Hepatocyte (in vitro differentiated cells): ENCODE data around the gene SRMS.

ENCODE experiments used
- CTCF ChIP-seq: fragments of 200-600 bp; sonication (generic); IDR thresholded peaks from 2 replicates; pipeline ENCODE4 v1.5.1; 2016; ENCODE audit warnings: antibody characterized with exemption, mild to moderate bottlenecking; ENCODE audit not compliant: poor library complexity
- EZH2phosphoT487 ChIP-seq: fragments of 200-600 bp; sonication (generic); IDR thresholded peaks from one replicate; pipeline ENCODE4 v1.6.1; 2018; ENCODE audit warnings: antibody characterized with exemption, mild to moderate bottlenecking, low read depth, moderate library complexity; ENCODE audit not compliant: unreplicated experiment, severe bottlenecking

- TF ChIP-seq CTCF (no peak), EZH2phosphoT487 (no peak)
Observed at GRCh38 chr20:63572071-63572787, 24.7 kb upstream of the SRMS start.
